T-cell (primary cell): ENCODE results near the gene MYL4. TPM values are rescaled to one million over a fixed set of nuclear protein-coding genes. Genes with fewer than 3 reads are reported as not detected.

Source experiments
- ATAC-seq, 4 experiments: fragments of 200-7000 bp in 3 of 4; fragments of 150-1000 bp in 1 of 4; cut with Tn5 transposase; replicated peaks in 1 of 4; 1 replicate in 3 of 4; 2 replicates in 1 of 4; pipeline ENCODE4 v1.10.0; 2021; ENCODE audit warnings: moderate library complexity in 3 of 4, mild to moderate bottlenecking in 2 of 4, moderate number of reproducible peaks in 1 of 4
- CTCF ChIA-PET, 2 donors: fragments of 300-600 bp; sonication (Branson Sonifier 250); formaldehyde crosslinking; loops; one replicate each; lab custom pipeline; 2022; ENCODE audit warnings: antibody characterized with exemption in 2 of 2; lab: Charles Lee
- POLR2A ChIA-PET, 2 donors: fragments of 300-600 bp; sonication (Branson Sonifier 250); formaldehyde crosslinking; loops; one replicate each; lab custom pipeline; 2022; ENCODE audit warnings: antibody characterized with exemption in 2 of 2; lab: Charles Lee
- DNase-seq, 35 experiments: peaks; one replicate each; pipeline versions ENCODE4 v3.0.0 to v3.0.0-alpha.2; 2013 to 2023
- H3K27ac ChIP-seq: one replicate; pipeline ENCODE4 v1.5.1; 2013; ENCODE audit warnings: low read length
- H3K27me3 ChIP-seq, 2 experiments: replicated peaks in 1 of 2; 1 replicate in 1 of 2; 2 replicates in 1 of 2; pipeline versions ENCODE4 v1.6.1 to v1.7.0; 2013; ENCODE audit warnings: low read length in 1 of 2, mixed read lengths in 1 of 2; ENCODE audit not compliant: control insufficient read depth in 2 of 2, insufficient read depth in 2 of 2; ENCODE audit errors: extremely low read depth in 1 of 2
- H3K36me3 ChIP-seq, 2 donors: 1 replicate in 1 of 2; 2 replicates in 1 of 2; pipeline versions ENCODE4 v1.6.1 to v1.7.0; 2013; ENCODE audit warnings: low read length in 1 of 2; ENCODE audit not compliant: control insufficient read depth in 2 of 2, insufficient read depth in 1 of 2; ENCODE audit errors: extremely low read depth in 1 of 2
- H3K4me1 ChIP-seq, 2 experiments: 1 replicate in 1 of 2; 2 replicates in 1 of 2; pipeline versions ENCODE4 v1.6.1 to v1.7.0; 2013; ENCODE audit warnings: low read length in 2 of 2, mixed read lengths in 1 of 2; ENCODE audit not compliant: insufficient read depth in 2 of 2, control insufficient read depth in 1 of 2; ENCODE audit errors: extremely low read depth in 1 of 2
- H3K4me3 ChIP-seq, 2 donors: 1 replicate in 1 of 2; 2 replicates in 1 of 2; pipeline versions ENCODE4 v1.5.1 to v1.7.0; 2013; ENCODE audit warnings: mild to moderate bottlenecking in 2 of 2, low read length in 1 of 2, moderate library complexity in 1 of 2; ENCODE audit not compliant: control insufficient read depth in 1 of 2; ENCODE audit errors: extremely low read depth in 1 of 2
- H3K9me3 ChIP-seq: 2 replicates; pipeline ENCODE4 v1.7.0; 2013
- H3K27ac Mint-ChIP-seq, 2 donors: one replicate each; pipeline ENCODE4 v1.8.0; 2020 to 2021; ENCODE audit warnings: mild to moderate bottlenecking in 2 of 2, mixed read lengths in 2 of 2
- H3K27me3 Mint-ChIP-seq, 2 donors: one replicate each; pipeline ENCODE4 v1.8.0; 2021 to 2022; ENCODE audit warnings: mixed read lengths in 2 of 2
- H3K36me3 Mint-ChIP-seq: one replicate; pipeline ENCODE4 v1.8.0; 2021; ENCODE audit warnings: mixed read lengths
- H3K4me1 Mint-ChIP-seq, 3 donors: one replicate each; pipeline ENCODE4 v1.8.0; 2020 to 2022; ENCODE audit warnings: mixed read lengths in 3 of 3, mild to moderate bottlenecking in 1 of 3
- H3K4me3 Mint-ChIP-seq, 3 donors: one replicate each; pipeline ENCODE4 v1.8.0; 2020 to 2022; ENCODE audit warnings: mild to moderate bottlenecking in 3 of 3, mixed read lengths in 3 of 3, moderate library complexity in 3 of 3
- H3K9me3 Mint-ChIP-seq, 3 donors: one replicate each; pipeline ENCODE4 v1.8.0; 2020 to 2022; ENCODE audit warnings: mixed read lengths in 3 of 3
- WGBS: methylation state at CpG from one replicate; pipeline ENCODE4 v1.1.5; 2013; ENCODE audit warnings: missing lambda C conversion rate; ENCODE audit not compliant: insufficient coverage; 5-methylcytosine and 5-hydroxymethylcytosine counted together
- total RNA-seq, 35 experiments: library from RNA in 6 of 35; stranded (reverse) in 6 of 35; fragments of 120-200 nt in 1 of 35; gene quantifications; one replicate each; pipeline versions ENCODE4 v1.2.1 to v1.2.4 and lab custom pipeline; 2013 to 2026

Gene MYL4
- total RNA-seq, 5 donors from 2014 or later (not counting 1 experiment from before 2014, with no cell fraction given): not detected

DNA sequence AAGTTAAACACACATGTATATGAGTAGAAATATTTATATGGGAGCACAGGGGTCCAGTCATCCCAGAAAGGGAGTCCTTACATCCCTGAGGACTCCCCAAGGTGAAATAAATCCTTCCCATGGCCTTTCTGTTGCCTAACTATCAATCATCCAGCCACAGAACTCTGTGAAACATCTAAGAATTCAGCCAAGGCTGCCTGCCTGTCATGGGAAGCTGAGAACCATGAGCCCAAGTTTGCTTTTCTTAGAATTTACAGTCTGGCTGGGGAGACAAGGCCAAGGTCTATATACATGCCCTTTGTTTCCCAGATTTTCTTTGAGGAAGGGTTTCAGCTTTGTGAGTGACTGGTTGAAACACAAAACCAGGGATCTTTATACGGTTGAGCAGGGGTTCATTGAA is 15.8 kb downstream of the MYL4 start:
- H3K4me1 Mint-ChIP-seq: peaks cover 24 to 25% (median 25%) of the 10 kb centered on the region in 3 donors
- no peak overlapping the region for H3K27ac ChIP-seq
- H3K36me3 Mint-ChIP-seq: no peaks in the 10 kb centered on the region
- CTCF ChIA-PET: no interaction called here
- WGBS: 83% methylated on average over 1 of the region's 1 CpG
- peaks cover 0 to 2% of the 10 kb centered on the region in 2 experiments for H3K27me3 ChIP-seq
- no peak for ATAC-seq
- no peak for DNase-seq
- no peaks in the 10 kb centered on the region for H3K36me3 ChIP-seq
- no peak overlapping the region for H3K27ac Mint-ChIP-seq
- POLR2A ChIA-PET: no interaction called here
- H3K4me1 ChIP-seq: peaks cover 5 to 21% of the 10 kb centered on the region in 2 experiments
- no peak overlapping the region for H3K4me3 Mint-ChIP-seq
- H3K4me3 ChIP-seq: no peak overlapping the region
- no peaks in the 10 kb centered on the region for H3K9me3 Mint-ChIP-seq
- no peaks in the 10 kb centered on the region for H3K27me3 Mint-ChIP-seq
- no peaks in the 10 kb centered on the region for H3K9me3 ChIP-seq

DNA sequence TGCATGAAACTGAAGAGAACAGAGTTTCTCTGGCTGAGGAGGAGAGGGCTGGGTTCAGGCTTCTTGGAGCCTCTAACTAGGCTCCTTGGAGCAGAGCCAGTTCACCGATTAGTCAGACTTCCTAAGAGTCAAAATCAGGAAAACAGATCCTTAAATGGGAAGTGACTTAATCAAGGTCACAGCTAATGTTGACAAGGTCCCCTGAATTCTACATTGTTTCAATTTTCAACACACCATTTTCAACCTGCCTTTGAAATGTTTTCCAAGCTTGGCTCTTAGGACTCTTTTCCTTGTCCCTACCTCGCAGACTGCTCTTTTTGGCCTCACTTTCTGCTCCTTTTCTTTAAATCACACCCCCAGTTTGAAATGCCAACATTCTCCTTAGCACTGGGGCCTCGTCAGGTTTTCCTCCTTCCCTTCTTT is 16.3 kb downstream of the MYL4 start:
- H3K27me3 Mint-ChIP-seq: peaks cover 0 to 3% of the 10 kb centered on the region in 2 donors
- peaks cover 7 to 18% of the 10 kb centered on the region in 2 experiments for H3K4me1 ChIP-seq
- ChIA-PET CTCF (no interaction called here), POLR2A (no interaction called here)
- no peaks in the 10 kb centered on the region for H3K36me3 ChIP-seq
- H3K27me3 ChIP-seq: peaks cover 0 to 3% of the 10 kb centered on the region in 2 experiments
- H3K4me3 Mint-ChIP-seq: no peak overlapping the region
- H3K9me3 Mint-ChIP-seq: no peaks in the 10 kb centered on the region
- DNase-seq (no peak), ATAC-seq (no peak)
- WGBS: 86% methylated on average over 2 of the region's 3 CpGs
- no peak overlapping the region for H3K27ac ChIP-seq
- H3K9me3 ChIP-seq: no peaks in the 10 kb centered on the region
- H3K4me1 Mint-ChIP-seq: peaks cover 24 to 25% (median 24%) of the 10 kb centered on the region in 3 donors
- H3K4me3 ChIP-seq: no peak overlapping the region
- H3K36me3 Mint-ChIP-seq: no peaks in the 10 kb centered on the region
- H3K27ac Mint-ChIP-seq: no peak overlapping the region

GRCh38 chr17:47225911-47226688 is 17.0 kb downstream of the MYL4 start:
- no peak overlapping the region for H3K4me3 ChIP-seq
- no peak overlapping the region for H3K27ac Mint-ChIP-seq
- H3K9me3 Mint-ChIP-seq: no peaks in the 10 kb centered on the region
- no peaks in the 10 kb centered on the region for H3K36me3 Mint-ChIP-seq
- no CpG with 5 or more reads among the region's 2 CpGs for WGBS
- no peak for ATAC-seq
- H3K4me1 ChIP-seq: peaks cover 5 to 12% of the 10 kb centered on the region in 2 experiments
- POLR2A ChIA-PET: interaction anchor here in 1 of 2 donors (0.7 kb wide), 1 partner anchor 89 kb away, joined by 3 read pairs; no protein-coding TSS in a partner anchor
- H3K9me3 ChIP-seq: no peaks in the 10 kb centered on the region
- peaks cover 17 to 24% (median 21%) of the 10 kb centered on the region in 3 donors for H3K4me1 Mint-ChIP-seq
- H3K27me3 ChIP-seq: peaks cover 0 to 7% of the 10 kb centered on the region in 2 experiments
- no peak overlapping the region for H3K27ac ChIP-seq
- no peaks in the 10 kb centered on the region for H3K36me3 ChIP-seq
- CTCF ChIA-PET: no interaction called here
- DNase-seq: no peak
- H3K27me3 Mint-ChIP-seq: peaks cover 4 to 6% of the 10 kb centered on the region in 2 donors
- H3K4me3 Mint-ChIP-seq: no peak overlapping the region

GRCh38 chr17:47227862-47228261 is 18.7 kb downstream of the MYL4 start:
- no peak overlapping the region for H3K4me3 ChIP-seq
- H3K27me3 ChIP-seq: peaks cover 0 to 5% of the 10 kb centered on the region in 2 experiments
- DNase-seq (no peak), ATAC-seq (no peak)
- 80% methylated on average over 2 of the region's 2 CpGs for WGBS
- Mint-ChIP-seq H3K27me3 (peaks cover 4 to 6% of the 10 kb centered on the region in 2 donors), H3K27ac (peak overlapping the region in 1 of 2 donors; percentile 40), H3K4me3 (no peak overlapping the region), H3K36me3 (no peaks in the 10 kb centered on the region), H3K9me3 (no peaks in the 10 kb centered on the region), H3K4me1 (peaks cover 12 to 17% (median 15%) of the 10 kb centered on the region in 3 donors)
- H3K27ac ChIP-seq: no peak overlapping the region
- H3K36me3 ChIP-seq: no peaks in the 10 kb centered on the region
- peaks cover 5 to 8% of the 10 kb centered on the region in 2 experiments for H3K4me1 ChIP-seq
- POLR2A ChIA-PET: no interaction called here
- CTCF ChIA-PET: no interaction called here
- H3K9me3 ChIP-seq: no peaks in the 10 kb centered on the region

DNA sequence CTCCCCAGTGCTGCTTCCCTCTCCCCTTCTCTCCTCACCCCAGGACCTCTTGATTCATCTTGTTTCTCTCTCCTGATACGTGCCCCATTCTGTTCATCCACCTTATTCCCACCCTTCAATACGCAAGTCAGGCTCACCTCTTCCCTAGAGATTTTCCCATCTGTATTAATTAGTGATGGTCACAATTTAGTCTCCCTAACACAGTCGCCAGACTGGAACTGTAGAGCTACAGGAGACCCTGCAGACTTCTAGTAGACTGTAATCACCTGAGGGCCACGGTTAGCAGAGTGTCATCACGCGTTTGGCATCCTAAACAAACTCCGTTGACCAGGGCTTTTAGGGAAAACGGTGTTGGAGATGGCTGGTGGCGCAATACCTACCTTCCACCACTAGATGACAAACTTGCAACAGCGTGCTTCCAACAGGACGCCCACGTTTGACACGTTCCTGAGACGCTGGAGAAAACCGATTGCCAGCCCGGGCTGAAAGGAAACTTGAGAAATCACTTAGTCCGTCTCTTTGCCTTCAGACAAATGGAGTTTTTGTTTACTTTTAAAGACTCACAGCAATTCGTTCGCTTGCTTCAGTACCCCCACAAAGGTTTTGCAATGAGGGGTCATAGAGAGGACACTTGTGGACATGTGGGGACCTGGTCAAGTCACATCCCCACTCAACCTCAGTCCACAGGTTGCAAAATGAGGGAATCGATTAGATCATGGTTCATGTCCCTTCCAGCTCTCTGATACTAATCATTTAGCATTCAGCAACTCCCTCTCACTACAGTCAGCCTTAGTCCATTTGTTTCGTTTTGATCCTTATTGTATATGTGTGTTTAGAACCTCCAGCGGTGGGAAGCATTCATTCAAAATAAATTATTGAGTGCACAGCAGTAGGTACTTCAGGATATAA is 20.6 kb downstream of the MYL4 start:
- Histone ChIP-seq H3K9me3 (no peaks in the 10 kb centered on the region), H3K27ac (no peak overlapping the region), H3K36me3 (no peaks in the 10 kb centered on the region), H3K27me3 (peaks cover 0 to 5% of the 10 kb centered on the region in 2 experiments), H3K4me1 (peaks cover 5 to 8% of the 10 kb centered on the region in 2 experiments), H3K4me3 (no peak overlapping the region)
- peak; percentile 36 to 85 (median 61) for DNase-seq
- Mint-ChIP-seq H3K27ac (no peak overlapping the region), H3K27me3 (peaks cover 4 to 6% of the 10 kb centered on the region in 2 donors), H3K9me3 (no peaks in the 10 kb centered on the region), H3K4me3 (peak overlapping the region; percentile 47 to 59 (median 47)), H3K36me3 (no peaks in the 10 kb centered on the region), H3K4me1 (peaks cover 12 to 17% (median 15%) of the 10 kb centered on the region in 3 donors)
- 0% methylated on average over 5 of the region's 22 CpGs for WGBS
- ATAC-seq: peak; percentile 87 to 92 (median 90)
- ChIA-PET CTCF (interaction anchor here (0.5 to 1.6 kb wide), 4 partner anchors 23 to 1122 kb away, joined by 3 to 6 read pairs (median 4); no protein-coding TSS in a partner anchor), POLR2A (no interaction called here)

DNA sequence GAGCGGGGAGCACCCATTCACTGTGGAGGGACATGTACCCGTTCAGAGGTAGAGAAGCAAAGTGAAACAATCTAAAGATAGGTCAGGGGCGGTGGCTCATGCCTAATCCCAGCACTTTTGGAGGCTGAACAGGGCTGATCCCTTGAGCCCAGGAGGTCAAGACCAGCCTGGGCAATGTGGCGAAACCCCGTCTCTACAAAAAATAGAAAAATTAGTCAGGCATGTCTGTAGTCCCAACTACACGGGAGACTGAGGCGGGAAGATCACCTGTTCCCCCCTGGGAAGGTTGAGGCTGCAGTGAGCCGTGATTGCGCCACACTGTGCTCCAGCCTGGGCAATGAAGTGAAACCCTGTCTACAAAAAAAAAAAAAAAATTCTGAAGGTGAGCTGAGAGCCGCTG is 21.7 kb downstream of the MYL4 start:
- peaks cover 12 to 17% (median 15%) of the 10 kb centered on the region in 3 donors for H3K4me1 Mint-ChIP-seq
- ChIA-PET CTCF (interaction anchor here (0.7 to 1.2 kb wide), 2 partner anchors 85 to 385 kb away, joined by 3 read pairs; no protein-coding TSS in a partner anchor), POLR2A (interaction anchor here in 1 of 2 donors (0.6 kb wide), 1 partner anchor 19 kb away, joined by 6 read pairs; no protein-coding TSS in a partner anchor)
- no peak overlapping the region for H3K27ac ChIP-seq
- DNase-seq: no peak
- peaks cover 0 to 5% of the 10 kb centered on the region in 2 experiments for H3K27me3 ChIP-seq
- H3K9me3 ChIP-seq: no peaks in the 10 kb centered on the region
- no peaks in the 10 kb centered on the region for H3K36me3 Mint-ChIP-seq
- H3K9me3 Mint-ChIP-seq: no peaks in the 10 kb centered on the region
- no peak overlapping the region for H3K4me3 Mint-ChIP-seq
- H3K4me3 ChIP-seq: no peak overlapping the region
- WGBS: 88% methylated on average over 7 of the region's 10 CpGs
- no peak for ATAC-seq
- H3K4me1 ChIP-seq: peaks cover 5 to 8% of the 10 kb centered on the region in 2 experiments
- H3K27me3 Mint-ChIP-seq: peaks cover 4 to 6% of the 10 kb centered on the region in 2 donors
- no peaks in the 10 kb centered on the region for H3K36me3 ChIP-seq
- H3K27ac Mint-ChIP-seq: no peak overlapping the region
